ENCODE measurements around the gene NTRK3.

GRCh38 chr15:87873516-87873915 lies 383.0 kb downstream of the NTRK3 start:
- no peak for TF ChIP-seq POLR2AphosphoS5 (IDR thresholded peaks at IDR 0.05)
- no peak for TF ChIP-seq CTCF (IDR thresholded peaks at IDR 0.05; ENCODE audit: poor library complexity, severe bottlenecking)
- no peak for TF ChIP-seq EZH2 (IDR thresholded peaks at IDR 0.05; ENCODE audit: borderline replicate concordance, insufficient read depth, low read length, poor library complexity, severe bottlenecking)
- TF ChIP-seq RAD21 (conservative IDR thresholded peaks at IDR 0.05), result no peak
- TF ChIP-seq REST (IDR thresholded peaks at IDR 0.05; ENCODE audit: borderline replicate concordance), result no peak

All from neural cell (in vitro differentiated cells).